GM12878 (cell line): ENCODE measurements around the gene SYNGR4. TPM values are rescaled to one million over a fixed set of nuclear protein-coding genes. Genes with fewer than 3 reads are reported as not detected.

Experiments used
- BCL11A ChIP-seq: IDR thresholded peaks from 2 replicates; pipeline ENCODE4 v1.6.1; 2011; ENCODE audit warnings: low read depth, low read length
- CBX3 ChIP-seq: fragments of 200-600 bp; sonication (generic); IDR thresholded peaks from 2 replicates; pipeline ENCODE4 v1.6.1; 2016; ENCODE audit warnings: low read depth, borderline replicate concordance
- FOS ChIP-seq: IDR thresholded peaks from 3 replicates; pipeline ENCODE4 v1.6.1; 2011; ENCODE audit warnings: borderline replicate concordance; ENCODE audit not compliant: insufficient read length; ENCODE audit errors: extremely low read depth
- IKZF2 ChIP-seq, 2 experiments: fragments of 450-650 bp; IDR thresholded peaks; 2 replicates each; pipeline ENCODE4 v1.6.1; 2017; ENCODE audit warnings: mild to moderate bottlenecking in 2 of 2, moderate library complexity in 2 of 2
- IRF5 ChIP-seq: fragments of 450-650 bp; IDR thresholded peaks from 2 replicates; pipeline ENCODE4 v1.6.1; 2017; ENCODE audit warnings: borderline replicate concordance
- LARP7 ChIP-seq: fragments of 450-650 bp; IDR thresholded peaks from 2 replicates; pipeline ENCODE4 v1.6.1; 2017; ENCODE audit warnings: mild to moderate bottlenecking
- MEF2B ChIP-seq: fragments of 450-650 bp; IDR thresholded peaks from 2 replicates; pipeline ENCODE4 v1.6.1; 2018; ENCODE audit warnings: mild to moderate bottlenecking, moderate library complexity; ENCODE audit not compliant: partially characterized antibody, poor library complexity, severe bottlenecking
- NRF1 ChIP-seq: conservative IDR thresholded peaks from 2 replicates; pipeline ENCODE4 v1.6.1; 2011; ENCODE audit warnings: mild to moderate bottlenecking, low read depth, low read length, improper control_type of control experiment
- RELB ChIP-seq: fragments of 450-650 bp; IDR thresholded peaks from 2 replicates; pipeline ENCODE4 v1.6.1; 2017; ENCODE audit warnings: low read depth, mild to moderate bottlenecking, moderate library complexity
- SIN3A ChIP-seq: IDR thresholded peaks from 2 replicates; pipeline ENCODE4 v1.6.1; 2012; ENCODE audit warnings: low read depth, low read length, improper control_type of control experiment
- SKIL ChIP-seq: fragments of 450-650 bp; IDR thresholded peaks from 2 replicates; pipeline ENCODE4 v1.6.1; 2017; ENCODE audit warnings: mild to moderate bottlenecking, low read depth, inconsistent platforms; ENCODE audit not compliant: poor library complexity, severe bottlenecking
- SMAD1 ChIP-seq: fragments of 450-650 bp; IDR thresholded peaks from 2 replicates; pipeline ENCODE4 v1.6.1; 2018; ENCODE audit warnings: mild to moderate bottlenecking, low read depth; ENCODE audit not compliant: partially characterized antibody
- STAT3 ChIP-seq: IDR thresholded peaks from 2 replicates; pipeline ENCODE4 v1.6.1; 2011; ENCODE audit warnings: low read depth, low read length, improper control_type of control experiment
- TBL1XR1 ChIP-seq: IDR thresholded peaks from 2 replicates; pipeline ENCODE4 v1.6.1; 2012; ENCODE audit warnings: low read depth, low read length, improper control_type of control experiment
- ZBTB40 ChIP-seq: fragments of 450-650 bp; IDR thresholded peaks from 2 replicates; pipeline ENCODE4 v1.6.1; 2016; ENCODE audit warnings: mild to moderate bottlenecking, moderate library complexity, borderline replicate concordance
- ZNF384 ChIP-seq: IDR thresholded peaks from 2 replicates; pipeline ENCODE4 v1.6.1; 2012; ENCODE audit warnings: low read depth, mild to moderate bottlenecking, low read length, improper control_type of control experiment, borderline replicate concordance
- polyA plus RNA-seq, 11 experiments: library from polyadenylated mRNA; depleted of rRNA in 4 of 11; unstranded in 6 of 11; stranded (reverse) in 5 of 11; fragments of >200 nt; fragmentation: Nextera tagmentation in 4 of 11; fragmentation: Illumina TruSeq in 1 of 11; extraction: Ambion mirVana in 4 of 11; extraction: Trizol in 1 of 11; gene quantifications; 1 replicate in 1 of 11; 2 replicates in 10 of 11; pipeline versions ENCODE4 v1.2.1 to v1.2.3, GENCODE V29; 2011 to 2016; ENCODE audit warnings: inconsistent platforms in 2 of 11, missing spikeins in 2 of 11, low read depth in 1 of 11
- total RNA-seq, 4 experiments: library from RNA; depleted of rRNA in 3 of 4; stranded (reverse); fragments of >200 nt in 3 of 4; fragmentation: Illumina TruSeq in 1 of 4; extraction: Trizol in 1 of 4; gene quantifications; 2 replicates each; pipeline versions ENCODE4 v1.2.1 to v1.2.3, GENCODE V29; 2013 to 2021

The SYNGR4 gene
- total and polyA plus RNA-seq, 10 of the 15 experiments (the other 5 are each of a cell fraction or from before 2014, with no cell fraction given), result 0.08 to 0.72 (median 0.17) TPM; not detected in 6

- TF ChIP-seq SIN3A (no peak; the same call in 1 of the 2 replicates), NRF1 (0 out of 2 replicates have a peak, but pooled peaks have one; percentile 33), FOS (no peak), BCL11A (no peak; the same call in none of the 2 replicates), IKZF2 (IDR thresholded peaks at IDR 0.05) (peak; percentile 88 to 92), LARP7 (peak; percentile 47), ZBTB40 (no peak), SKIL (no peak), MEF2B (peak; percentile 82), STAT3 (no peak), SMAD1 (peak; percentile 68), CBX3 (no peak), IRF5 (no peak), ZNF384 (no peak), RELB (peak; percentile 77), TBL1XR1 (peak; percentile 64; the same call in 1 of the 2 replicates)
These were observed 42.3 kb upstream of the SYNGR4 start (continued) for GRCh38 chr19:48321622-48322591.
